Measurements from ENCODE around the gene TAF11L2.
"Not testable (repeated sequence)": the region's sequence is repeated elsewhere in the genome, so short reads cannot be mapped to it uniquely, and the experiment has no call there.

DNA sequence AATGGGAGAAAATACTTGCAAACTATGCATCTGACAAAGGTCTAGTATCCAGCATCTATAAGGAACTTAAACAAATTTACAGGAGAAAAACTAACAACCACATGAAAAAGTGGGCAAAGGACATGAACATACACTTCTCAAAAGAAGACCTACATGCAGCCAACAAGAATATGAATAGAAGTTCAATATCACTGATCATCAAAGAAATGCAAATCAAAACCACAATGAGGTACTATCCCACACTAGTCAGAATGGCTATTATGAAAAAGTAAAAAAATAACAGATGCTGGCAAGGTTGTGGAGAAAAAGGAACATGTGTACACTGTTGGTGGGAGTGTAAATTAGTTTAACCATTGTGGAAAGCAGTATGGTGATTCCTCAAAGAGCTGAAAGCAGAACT lies 23.0 kb upstream of the TAF11L2 start:
- not testable (repeated sequence) for TF ChIP-seq CTCF (conservative IDR thresholded peaks at IDR 0.05; ENCODE audit: low read length); EZH2phosphoT487 (IDR thresholded peaks at IDR 0.05; ENCODE audit: borderline replicate concordance)
